Smooth muscle cell of bladder (primary cell): Measurements from ENCODE around the gene ARL15. TPM values are rescaled to one million over a fixed set of nuclear protein-coding genes. Genes with fewer than 3 reads are reported as not detected.

Experiments used
- total RNA-seq: library from RNA; depleted of rRNA; stranded (reverse); fragments of >200 nt; gene quantifications from 2 replicates; pipeline ENCODE4 v1.2.3, GENCODE V29; 2014

ARL15 gene
- 18.9 and 22.6 TPM in 2 replicates for total RNA-seq

DNA sequence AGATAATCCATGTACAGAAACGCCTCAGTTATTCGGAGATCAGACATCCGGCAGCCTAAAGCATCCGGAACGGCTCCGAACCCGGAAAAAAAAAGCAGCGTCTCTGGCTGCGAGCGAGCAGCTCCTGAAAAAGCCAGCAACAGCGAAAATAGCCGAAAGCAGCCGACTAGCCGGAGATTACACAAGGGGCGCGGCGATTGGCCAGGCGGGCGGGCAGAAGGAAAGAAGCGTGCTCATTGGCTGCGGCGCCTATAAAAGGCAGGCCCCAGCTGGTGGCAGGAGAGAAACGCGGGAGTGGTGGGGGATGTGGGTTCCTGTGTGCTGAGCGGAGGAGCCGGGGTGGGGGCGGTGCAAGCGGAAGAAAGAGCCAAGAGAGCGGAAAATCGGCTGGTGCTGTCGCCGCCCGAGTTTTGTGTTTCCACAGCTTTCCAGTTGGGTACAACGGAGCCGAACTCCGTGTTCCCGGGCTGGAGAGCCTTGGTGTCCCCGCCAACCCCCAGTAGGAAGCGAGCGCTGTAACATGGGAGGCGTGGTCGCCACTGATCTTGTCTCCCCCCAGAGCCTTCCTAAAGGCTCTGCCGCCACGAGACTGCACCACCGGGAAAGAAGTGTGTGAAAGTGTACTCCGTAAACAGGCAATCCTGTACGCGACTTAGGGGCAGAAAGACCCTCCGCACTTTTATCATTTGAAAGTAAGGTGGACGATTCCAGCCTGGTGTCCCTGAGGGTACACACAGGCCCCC, at the start of gene ARL15:
Gene ARL15, minus strand, starts transcription at position 141 of the 743 bp plus-strand sequence.

Other genes starting within 250 kb of the ARL15 start
- gene HSPB3, start 145.1 kb upstream of the ARL15 start, total RNA-seq = not detected in 2 replicates
- gene SNX18, start 207.2 kb upstream of the ARL15 start, total RNA-seq = 96.2 and 99.1 TPM in 2 replicates